Measurements from ENCODE around the gene ATG10.
"Not testable (repeated sequence)": the region's sequence is repeated elsewhere in the genome, so short reads cannot be mapped to it uniquely, and the experiment has no call there.

The ATG10 gene

DNA sequence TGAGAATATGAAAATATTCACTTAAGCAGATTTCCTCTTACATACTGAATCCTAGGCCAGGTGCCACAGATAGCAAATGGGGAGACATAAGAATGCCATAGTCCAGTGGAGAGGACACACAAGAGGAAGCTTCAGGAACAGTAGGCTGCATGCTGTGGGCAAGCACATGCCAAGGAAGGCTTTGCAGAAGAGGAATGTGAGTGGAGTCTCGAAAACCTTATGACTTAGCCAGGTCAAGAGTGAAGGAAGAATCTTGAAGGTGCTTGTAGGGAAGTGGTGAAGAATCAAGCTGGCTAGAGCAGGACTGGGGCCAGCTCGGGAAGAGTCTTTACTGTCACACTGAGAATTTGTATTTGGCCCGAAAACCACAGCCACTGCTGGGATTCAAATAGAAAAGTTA lies 285.9 kb downstream of the ATG10 start:
- TF ChIP-seq CTCF (IDR thresholded peaks at IDR 0.05; ENCODE audit: low read depth, low read length) (no peak), MYC (IDR thresholded peaks at IDR 0.05; ENCODE audit: low read depth, low read length) (no peak)
- no peak for DNase-seq (ENCODE audit: low read depth)
- no peak overlapping the region for H3K4me3 ChIP-seq (ENCODE audit: low read depth, low read length)

DNA sequence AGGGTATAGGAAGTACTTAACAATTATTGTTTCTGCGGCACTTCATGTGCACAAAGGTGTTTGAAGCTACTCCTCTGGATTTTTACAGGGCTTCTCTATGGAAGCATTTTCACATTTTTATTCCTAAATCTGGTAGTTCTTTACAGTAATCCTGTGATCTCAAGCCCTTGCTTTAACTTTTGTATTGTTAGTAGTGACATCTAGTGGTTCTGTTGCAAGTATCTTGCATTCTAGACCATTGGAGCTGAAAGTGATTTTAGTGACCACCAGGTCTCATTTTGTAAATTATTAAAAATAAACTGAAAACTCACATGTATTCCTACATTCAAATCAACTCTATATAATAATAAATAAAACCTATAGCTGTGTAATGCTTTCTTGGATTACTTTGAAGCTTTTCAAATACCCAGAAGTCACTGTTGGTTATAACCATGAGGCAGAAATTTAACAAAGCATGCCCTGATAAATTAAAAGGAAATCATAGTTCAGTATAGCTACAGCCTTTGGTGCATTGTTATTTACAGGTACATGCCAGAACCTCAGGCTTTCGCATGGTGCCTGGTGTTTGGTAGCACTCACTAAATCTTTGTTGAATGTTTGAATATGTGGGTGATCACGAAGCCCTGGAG lies 287.5 kb downstream of the ATG10 start:
- no peak for TF ChIP-seq MYC (IDR thresholded peaks at IDR 0.05; ENCODE audit: low read depth, low read length)
- TF ChIP-seq CTCF (IDR thresholded peaks at IDR 0.05; ENCODE audit: low read depth, low read length): peak; percentile 29
- peak; percentile 29 for DNase-seq (ENCODE audit: low read depth)
- no peak overlapping the region for H3K4me3 ChIP-seq (ENCODE audit: low read depth, low read length)

GRCh38 chr5:82265047-82265446 lies 293.2 kb downstream of the ATG10 start:
- no peak overlapping the region for H3K4me3 ChIP-seq (ENCODE audit: low read depth, low read length)
- no peak for DNase-seq (ENCODE audit: low read depth)
- no peak for TF ChIP-seq MAX (IDR thresholded peaks at IDR 0.05; ENCODE audit: low read depth, low read length)
- no peak for TF ChIP-seq CTCF (IDR thresholded peaks at IDR 0.05; ENCODE audit: low read depth, low read length)
- TF ChIP-seq MYC (IDR thresholded peaks at IDR 0.05; ENCODE audit: low read depth, low read length): no peak
- TF ChIP-seq POLR2A (IDR thresholded peaks at IDR 0.05; ENCODE audit: extremely low read depth, insufficient read length): no peak

DNA sequence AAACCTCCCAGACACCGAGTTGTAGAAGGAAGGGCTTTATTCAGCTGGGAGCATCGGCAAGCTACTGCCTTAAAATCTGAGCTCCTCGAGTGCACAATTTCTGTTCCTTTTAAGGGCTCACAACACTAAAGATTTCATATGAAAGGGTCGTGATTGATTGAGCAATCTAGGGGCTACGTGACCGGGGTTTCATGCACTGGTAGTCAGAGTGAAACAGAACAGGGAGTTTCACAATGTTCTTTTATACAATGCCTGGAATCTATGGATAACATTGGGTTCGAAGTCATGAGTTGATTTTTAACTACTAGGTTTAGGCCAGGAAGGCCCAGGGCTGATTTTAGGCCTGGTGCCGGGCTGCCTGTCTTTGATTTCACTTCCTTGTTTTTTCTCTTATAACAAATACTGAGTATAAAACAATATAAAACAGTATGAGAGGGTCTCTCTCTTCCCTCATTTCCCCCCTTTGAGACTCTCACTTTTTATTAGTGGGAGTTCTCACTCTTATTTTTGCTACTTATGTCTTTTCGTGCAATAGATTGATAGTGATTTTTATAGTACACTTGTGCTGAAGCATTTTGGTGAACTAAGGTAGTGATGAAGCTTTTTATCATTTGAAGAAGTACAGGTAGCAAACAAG lies 295.6 kb downstream of the ATG10 start:
- DNase-seq (ENCODE audit: low read depth); H3K4me3 ChIP-seq (ENCODE audit: low read depth, low read length): not testable (repeated sequence)

- not testable (repeated sequence) for H3K4me3 ChIP-seq (ENCODE audit: low read depth, low read length); DNase-seq (ENCODE audit: low read depth)
Observed at GRCh38 chr5:82269363-82269762, 297.5 kb downstream of the ATG10 start.

- not testable (repeated sequence) for H3K4me3 ChIP-seq (ENCODE audit: low read depth, low read length)
- DNase-seq (ENCODE audit: low read depth): peak; percentile 28
Observed at GRCh38 chr5:82272571-82273356, 300.9 kb downstream of the ATG10 start.

DNA sequence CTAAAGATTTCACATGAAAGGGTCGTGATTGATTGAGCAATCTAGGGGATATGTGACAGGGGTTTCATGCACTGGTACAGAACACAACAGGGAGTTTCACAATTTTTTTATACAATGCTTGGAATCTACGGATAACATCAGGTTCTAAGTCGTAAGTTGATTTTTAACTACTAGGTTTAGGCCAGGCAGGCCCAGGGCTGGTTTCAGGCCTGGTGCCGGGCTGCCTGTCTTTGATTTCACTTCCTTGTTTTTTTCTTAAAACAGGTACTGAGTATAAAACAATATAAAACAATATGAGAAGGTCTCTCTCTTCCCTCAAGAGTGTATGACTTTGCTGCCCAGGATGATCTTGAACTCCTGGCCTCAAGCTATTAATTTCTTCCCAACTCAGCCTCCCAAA lies 301.6 kb downstream of the ATG10 start:
- peak; percentile 34 for DNase-seq (ENCODE audit: low read depth)
- not testable (repeated sequence) for H3K4me3 ChIP-seq (ENCODE audit: low read depth, low read length)

- TF ChIP-seq POLR2A (IDR thresholded peaks at IDR 0.05; ENCODE audit: extremely low read depth, insufficient read length) (peak; percentile 32), MAX (IDR thresholded peaks at IDR 0.05; ENCODE audit: low read depth, low read length) (no peak), CTCF (IDR thresholded peaks at IDR 0.05; ENCODE audit: low read depth, low read length) (no peak)
- no peak overlapping the region for H3K4me3 ChIP-seq (ENCODE audit: low read depth, low read length)
- DNase-seq (ENCODE audit: low read depth): peak; percentile 31
Observed at GRCh38 chr5:82274343-82275211, 302.8 kb downstream of the ATG10 start.
